DLD1 (cell line): ENCODE measurements around the gene SH3BGRL2.
"Not testable (repeated sequence)": the region's sequence is repeated elsewhere in the genome, so short reads cannot be mapped to it uniquely, and the experiment has no call there.

Experiments
- in situ Hi-C: cut with HindIII; loops from 2 replicates; pipeline ENCODE4 v1.10.0; 2017; ENCODE audit warnings: low sequenced_read_pairs

The SH3BGRL2 gene

GRCh38 chr6:79734374-79734773, 103.2 kb downstream of the SH3BGRL2 start:
- in situ Hi-C loops = no loop called here

GRCh38 chr6:79735183-79735582, 104.1 kb downstream of the SH3BGRL2 start:
- in situ Hi-C loops = no loop called here

GRCh38 chr6:79737172-79737571, 106.0 kb downstream of the SH3BGRL2 start:
- in situ Hi-C loops = no loop called here

- in situ Hi-C loops = no loop called here
Observed at GRCh38 chr6:79742030-79742429, 110.9 kb downstream of the SH3BGRL2 start.

GRCh38 chr6:79745282-79745681, 114.2 kb downstream of the SH3BGRL2 start:
- in situ Hi-C loops = not testable (repeated sequence)

- in situ Hi-C loops = not testable (repeated sequence)
Observed at GRCh38 chr6:79746325-79746724, 115.2 kb downstream of the SH3BGRL2 start.

- in situ Hi-C loops = no loop called here
Observed at GRCh38 chr6:79750806-79751205, 119.7 kb downstream of the SH3BGRL2 start.
